Measurements from ENCODE around the gene STK11IP.
"Not testable (repeated sequence)": the region's sequence is repeated elsewhere in the genome, so short reads cannot be mapped to it uniquely, and the experiment has no call there.

Gene STK11IP

DNA sequence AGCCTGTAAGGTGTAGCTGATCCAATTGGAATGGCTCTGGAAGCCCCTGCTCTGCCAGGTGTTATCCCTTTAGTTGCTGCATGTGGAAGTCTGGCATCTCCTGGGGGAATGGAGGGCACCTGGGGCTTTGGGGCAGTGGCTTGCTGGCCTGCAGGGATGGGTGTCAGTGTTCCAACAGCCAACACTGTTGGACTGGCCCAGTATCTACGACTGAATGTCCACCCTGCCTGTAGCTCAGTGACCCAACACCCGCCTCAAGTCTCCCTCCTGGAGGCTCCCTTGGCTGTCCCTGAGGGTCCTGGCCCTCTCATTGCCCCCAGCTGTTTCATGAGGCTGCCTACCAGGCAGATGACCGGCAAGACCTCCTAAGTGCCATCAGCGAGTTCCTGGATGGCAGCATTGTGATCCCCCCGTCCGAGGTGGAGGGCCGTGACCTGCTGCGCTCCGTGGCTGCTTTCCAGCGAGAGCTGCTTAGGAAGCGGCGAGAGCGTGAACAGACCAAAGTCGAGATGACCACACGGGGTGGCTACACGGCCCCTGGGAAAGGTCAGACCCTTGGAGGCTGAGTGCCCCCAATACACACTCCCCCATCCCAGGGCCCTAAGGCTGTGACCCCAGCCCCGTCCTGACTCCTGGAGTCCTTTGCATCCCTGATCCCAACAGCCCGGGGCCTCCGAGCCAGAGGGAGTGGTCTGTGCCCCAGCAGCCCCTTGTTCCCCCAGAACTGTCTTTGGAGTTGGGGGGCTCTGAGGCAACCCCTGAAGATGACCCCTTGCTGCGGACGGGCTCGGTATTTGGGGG lies 37.5 kb downstream of the STK11IP start:
- no peak for DNase-seq

DNA sequence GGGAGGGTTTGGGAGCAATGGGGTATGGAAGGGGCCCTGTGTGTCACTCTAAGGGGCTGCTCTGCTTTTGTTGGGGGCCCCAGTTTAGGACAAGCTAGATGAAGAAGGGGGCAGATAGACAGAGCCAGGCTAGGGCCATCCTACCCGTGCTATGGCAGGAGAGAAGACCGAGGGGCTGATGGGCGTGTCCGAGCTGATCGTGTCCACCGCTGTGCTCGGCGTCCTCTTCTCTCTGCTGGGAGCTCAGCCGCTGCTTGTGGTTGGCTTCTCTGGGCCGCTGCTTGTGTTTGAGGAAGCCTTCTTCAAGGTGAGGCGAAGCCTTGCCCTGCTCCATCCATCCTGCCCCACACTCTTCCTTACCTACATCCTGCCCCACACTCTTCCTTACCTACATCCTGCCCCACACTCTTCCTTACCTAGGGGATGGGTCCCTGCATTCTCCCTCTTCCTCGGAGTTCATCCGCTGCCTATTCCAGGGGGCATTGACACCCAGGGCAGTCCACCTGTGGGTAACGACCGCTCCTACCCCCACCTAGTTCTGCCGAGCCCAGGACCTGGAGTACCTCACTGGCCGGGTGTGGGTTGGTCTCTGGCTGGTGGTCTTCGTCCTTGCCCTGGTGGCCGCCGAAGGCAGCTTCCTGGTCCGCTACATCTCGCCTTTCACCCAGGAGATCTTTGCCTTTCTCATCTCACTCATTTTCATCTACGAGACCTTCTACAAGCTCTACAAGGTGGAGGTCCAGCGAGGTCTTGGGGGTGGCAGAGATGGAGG lies 38.7 kb downstream of the STK11IP start:
- DNase-seq: no peak

DNA sequence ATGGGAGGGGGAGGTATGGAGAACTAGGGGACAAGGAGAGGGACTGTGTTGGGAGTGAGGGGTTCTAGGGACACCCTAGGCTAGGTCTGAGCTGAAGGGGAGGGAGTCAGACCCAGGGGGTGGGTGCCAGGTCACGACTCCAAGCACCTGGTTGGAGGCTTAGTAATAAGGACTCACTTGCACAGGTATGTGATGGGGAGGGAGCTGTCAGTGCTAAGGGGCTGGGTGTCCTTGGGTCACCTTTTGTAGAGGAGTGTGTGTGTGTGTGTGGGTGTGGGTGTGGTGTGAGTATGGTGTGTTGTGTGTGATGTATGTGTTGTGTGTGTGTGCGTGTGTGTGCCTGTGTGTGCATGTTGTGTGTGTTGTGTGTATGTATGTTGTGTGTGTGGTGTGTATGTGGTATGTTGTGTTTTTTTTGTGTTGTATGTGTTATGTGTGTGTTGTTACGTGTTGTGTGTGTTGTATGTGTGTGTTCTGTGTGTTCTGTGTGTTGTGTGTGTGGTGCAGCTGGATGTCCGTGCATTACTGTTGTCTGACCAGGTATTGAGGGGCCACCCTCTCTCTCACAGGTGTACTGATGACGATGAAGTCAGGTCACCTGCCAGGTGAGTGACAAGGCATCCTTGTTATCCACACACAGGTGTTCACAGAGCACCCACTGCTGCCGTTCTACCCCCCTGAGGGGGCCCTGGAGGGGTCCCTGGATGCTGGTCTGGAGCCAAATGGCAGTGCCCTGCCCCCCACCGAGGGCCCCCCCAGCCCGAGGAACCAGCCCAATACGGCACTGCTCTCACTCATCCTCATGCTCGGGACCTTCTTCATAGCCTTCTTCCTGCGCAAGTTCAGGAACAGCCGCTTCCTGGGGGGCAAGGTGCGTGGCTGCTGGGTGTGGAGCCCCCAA lies 39.5 kb downstream of the STK11IP start:
- no peak for DNase-seq

DNA sequence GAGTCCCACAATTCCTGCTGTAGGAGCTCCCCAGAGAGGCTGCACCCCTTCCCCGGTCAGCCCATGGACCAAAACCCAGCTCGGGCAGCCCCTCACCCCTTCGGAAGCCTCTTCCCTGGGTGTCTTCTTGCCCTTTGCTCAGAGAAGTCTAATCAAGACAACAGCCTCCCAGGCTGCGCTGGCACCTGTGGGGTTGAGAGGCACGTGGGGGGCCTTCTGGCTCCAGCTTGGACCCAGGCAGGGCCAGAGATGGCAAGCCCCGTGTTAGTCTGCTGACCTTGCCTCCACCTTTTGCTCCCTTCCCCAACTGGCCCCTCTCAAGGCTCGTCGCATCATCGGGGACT lies 40.2 kb downstream of the STK11IP start:
- no peak for DNase-seq

DNA sequence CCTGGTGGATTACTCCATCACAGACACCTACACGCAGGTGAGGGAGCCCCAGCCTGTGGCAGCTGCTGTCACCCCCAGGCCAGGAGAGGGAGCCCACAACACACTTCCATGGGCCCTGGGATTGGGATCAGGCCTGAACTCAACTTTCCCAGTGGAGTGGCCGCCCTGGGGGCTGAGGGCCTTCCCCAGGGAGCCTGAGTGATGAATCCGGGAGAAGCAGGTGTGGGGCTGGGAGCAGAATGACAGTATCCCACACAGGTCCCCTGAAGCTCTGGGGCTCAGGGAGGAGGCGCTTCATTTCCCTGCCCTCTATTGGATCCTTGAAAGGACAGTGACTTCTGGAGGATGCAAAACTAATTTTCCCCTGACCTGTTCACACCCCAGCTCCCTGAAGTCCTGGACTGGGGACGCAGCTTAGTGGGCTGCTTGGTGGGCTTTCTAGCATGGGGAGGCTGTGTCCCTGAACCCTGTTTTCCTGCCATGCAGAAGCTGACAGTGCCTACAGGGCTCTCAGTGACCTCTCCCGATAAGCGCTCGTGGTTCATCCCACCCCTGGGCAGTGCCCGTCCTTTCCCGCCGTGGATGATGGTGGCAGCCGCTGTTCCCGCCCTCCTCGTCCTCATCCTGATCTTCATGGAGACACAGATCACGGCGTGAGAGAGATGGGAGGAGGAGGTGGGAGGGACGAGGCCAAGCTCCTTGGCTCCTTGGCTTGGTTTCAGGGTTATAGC lies 40.7 kb downstream of the STK11IP start:
- DNase-seq: no peak

DNA sequence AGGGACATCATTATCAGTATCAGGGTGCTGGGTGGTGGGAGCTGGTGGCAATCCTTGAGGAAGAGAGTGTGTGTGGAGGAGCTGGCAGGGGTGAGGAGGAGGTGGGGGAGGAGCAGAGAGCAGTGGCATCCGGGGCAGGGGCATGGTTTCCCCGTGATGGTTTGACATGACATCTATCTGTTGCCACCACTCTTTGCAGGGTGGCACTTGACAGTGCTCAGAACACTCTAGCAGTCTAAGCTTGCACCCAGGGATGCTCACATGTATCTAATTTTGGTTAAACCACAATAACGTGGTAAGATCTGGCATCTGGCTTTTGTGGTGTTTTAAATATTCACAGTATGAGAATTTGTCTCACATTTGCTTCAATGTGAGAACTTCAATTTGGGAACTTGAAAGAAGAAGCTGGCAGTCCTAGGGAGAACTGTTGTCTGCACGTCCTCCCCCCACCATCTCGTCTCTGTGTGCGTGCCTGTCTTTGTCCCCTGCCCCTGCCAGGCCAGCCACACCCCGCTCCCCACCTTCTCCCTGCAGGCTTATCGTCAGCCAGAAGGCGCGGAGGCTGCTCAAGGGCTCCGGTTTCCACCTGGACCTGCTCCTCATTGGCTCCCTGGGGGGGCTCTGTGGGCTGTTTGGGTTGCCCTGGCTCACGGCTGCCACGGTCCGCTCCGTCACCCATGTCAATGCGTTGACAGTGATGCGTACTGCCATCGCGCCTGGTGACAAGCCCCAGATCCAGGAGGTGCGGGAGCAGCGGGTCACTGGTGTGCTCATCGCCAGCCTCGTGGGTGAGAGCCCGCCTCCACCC lies 41.5 kb downstream of the STK11IP start:
- DNase-seq: no peak

DNA sequence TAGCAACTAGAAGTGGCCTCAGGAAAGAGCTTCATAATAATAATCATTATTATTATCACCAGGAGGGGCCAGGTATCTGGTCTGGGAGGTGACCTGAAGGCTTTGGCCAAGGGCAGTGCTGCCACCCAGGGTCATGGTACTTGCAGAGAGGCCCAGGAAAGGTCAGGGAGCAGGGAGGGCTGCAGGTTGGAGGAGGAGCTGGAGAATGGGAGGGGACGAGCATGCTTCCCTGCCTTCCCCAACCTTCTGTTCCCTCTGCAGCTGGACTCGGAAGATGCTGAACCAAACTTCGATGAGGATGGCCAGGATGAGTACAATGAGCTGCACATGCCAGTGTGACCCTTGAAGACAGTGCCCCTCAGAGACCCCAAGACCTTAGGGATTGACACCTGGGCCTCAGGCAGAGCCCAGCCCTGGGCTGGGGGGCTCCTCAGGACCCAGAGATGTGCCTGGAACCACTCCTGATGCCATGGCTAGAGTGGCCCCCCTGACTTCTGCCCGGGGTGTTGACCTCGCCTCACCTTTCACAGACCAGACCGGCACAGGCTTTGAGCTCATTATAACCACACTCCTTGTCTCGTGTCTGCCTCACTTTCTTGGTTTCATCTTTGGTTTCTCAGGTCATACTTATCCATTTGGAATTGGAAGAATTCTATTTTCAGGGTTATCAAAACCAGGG lies 43.9 kb downstream of the STK11IP start:
- DNase-seq: no peak

DNA sequence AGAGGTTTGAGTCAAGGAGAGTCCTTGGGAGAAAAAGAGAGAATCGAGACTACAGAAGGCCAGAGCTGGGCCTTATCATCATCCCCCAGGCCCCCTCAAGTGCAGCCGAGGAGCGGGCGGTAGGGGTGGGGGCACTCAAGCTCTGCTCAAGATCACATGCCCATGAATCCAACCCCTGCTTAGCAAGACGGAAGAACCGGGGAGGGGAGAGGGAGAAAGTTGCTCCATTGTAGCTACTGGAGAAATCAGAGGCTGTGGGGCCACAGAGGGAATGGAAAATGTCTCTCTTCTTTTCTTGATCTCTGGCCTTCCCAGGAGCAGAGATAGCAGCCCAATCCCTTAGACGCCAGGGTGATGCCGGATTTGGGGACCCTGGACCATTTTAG lies 44.4 kb downstream of the STK11IP start:
- no peak for DNase-seq

DNA sequence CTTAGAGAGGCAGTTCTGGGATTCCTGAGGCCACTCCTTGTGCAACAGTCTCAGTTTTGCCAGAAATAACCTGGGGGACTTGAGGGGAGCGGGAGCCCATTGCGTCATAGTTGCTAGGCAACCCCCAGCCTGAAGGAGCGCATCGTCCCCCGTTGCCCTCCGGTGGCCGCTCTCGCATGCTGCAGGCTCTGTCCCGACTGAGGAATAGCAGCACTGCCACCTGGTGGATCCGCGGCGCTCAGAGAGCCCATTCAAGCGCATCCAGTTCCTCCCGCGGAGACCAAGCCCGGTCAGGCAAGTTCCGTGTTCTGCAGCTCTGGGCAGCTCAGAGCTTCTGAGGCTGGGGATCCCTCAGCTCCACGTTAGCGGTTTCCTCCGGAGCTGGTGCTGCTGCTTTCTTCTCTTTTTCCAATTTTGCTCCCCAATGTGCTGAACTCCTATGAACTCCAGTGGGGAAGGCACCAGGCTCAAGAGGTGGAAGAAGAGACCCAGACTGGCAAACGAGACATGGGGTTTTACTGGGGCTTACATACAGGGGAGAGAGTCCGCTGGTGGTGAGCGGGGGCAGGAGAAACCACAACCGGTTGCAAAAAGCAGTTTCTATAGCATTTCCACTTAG lies 44.9 kb downstream of the STK11IP start:
- peak; percentile 24 for DNase-seq

DNA sequence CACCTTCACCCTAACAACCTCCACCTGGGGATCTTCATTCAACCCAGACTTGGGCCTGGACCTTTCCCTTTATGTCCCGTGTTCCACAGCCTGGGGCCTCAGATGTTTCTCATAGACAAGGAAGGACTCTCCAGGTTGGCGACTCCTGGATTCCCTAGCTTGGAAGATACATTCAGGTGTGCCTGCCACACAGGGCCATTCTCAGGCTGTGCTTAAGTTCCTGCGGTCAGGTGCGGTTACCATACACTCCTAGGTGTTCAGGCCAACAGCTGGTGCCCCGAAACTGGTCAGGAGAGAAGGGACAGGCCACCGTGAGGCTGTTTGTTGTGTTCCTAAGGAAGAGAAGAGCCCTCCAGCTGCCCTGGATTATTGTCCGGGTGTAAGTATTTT lies 45.4 kb downstream of the STK11IP start:
- DNase-seq: no peak

DNA sequence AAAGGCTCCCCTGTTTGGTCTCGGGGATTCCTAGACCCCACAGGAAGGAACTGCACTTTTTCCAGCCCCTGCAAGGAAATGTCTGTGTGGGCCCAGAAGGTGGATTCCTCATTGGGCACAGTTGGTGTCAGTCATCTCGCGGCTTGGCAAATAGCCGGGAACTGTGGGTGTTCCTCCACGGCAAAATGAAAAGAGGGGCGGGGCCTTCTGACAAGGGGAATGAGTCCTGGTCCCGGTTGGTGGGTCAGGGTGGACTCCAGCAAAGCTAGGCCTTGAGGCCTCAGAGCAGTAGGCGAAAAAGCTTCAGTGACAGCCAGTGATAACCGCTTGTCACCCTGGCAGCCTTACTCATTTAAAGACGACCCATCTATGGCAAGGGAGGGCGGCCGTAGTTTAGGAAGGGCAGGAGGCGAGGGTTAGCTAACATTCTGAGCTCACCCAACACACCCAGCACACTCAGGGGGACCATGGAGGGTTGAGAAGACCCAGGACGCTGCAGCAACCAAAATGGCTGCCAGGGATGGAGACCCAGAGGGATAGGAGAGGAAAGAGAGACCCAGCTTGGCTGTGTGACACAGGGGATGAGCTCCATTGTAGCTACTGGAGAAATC lies 46.2 kb downstream of the STK11IP start:
- no peak for DNase-seq

DNA sequence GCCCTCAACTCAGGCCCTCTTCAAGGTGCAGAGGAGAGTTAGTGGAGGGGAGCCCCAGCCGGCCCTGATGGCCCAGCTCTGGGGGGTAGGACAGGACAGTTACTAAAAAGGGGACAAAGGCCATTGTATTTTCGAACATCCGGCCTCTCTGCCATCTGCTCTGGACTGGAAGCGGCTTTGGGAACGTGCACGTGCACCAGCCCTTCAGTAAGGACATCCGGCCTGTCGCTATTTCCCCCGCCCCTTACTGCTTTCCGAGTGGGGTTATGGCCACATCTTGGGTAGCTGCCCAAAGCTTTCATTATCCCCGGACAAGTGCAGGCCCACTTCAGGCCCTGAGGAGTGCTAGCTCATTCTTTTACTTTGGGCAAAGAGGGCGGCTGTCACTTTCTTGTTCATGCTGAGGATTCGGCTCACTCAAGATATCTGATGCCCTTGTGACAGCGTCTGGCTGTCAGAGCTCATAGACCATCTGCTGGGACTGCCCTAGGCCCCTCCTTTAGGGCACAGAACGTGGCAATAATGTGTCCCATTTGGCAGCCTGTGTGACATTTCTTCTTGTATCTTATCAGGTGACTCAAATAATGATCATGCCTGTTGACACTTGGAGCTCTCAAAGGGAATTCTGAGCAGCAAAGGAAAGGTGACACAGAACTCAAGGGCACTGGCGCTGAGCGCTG lies 47.3 kb downstream of the STK11IP start:
- DNase-seq: peak; percentile 78

DNA sequence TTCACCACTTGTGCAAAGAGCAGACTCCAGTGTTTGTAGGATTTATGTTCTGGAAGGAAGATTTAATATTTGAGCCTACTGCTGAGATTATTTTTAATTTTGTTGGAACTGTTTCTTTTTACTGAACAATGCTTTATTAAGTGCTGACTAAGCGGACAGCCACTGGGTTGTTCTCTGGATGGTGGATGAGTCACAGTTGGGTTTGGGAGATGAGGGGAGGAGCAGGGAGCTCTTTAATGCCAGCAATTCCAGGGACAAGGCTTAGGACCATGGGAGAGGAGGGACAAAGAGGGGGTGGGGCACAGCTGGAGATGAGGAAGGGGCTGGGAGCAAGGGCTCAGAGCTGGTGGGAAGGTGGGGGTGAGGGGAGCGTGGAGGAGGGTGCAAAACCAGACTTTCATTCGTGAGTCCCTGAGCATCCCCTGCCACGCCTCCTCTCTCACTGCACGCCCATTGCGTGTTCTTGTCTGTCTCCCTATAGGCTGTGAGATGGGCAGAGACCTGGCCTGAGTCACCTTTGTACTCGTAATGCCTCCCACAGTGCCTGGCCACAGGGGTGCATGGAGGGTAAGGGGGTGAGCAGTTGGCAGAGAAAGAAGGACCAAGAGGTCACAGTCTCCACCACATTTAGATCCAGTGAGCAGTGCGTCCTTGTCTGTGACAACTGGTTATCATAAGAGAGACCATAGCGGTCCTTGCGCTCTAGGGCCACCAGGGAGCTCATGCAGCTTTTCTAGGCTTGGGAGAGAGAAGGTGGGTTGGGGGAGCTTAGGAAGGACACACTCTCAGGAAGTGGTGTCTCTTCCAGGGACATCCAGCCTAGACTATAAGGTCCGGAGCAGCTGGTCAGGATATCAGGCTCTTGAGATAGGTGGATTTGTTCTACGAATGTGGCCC lies 48.2 kb downstream of the STK11IP start:
- DNase-seq: no peak

DNA sequence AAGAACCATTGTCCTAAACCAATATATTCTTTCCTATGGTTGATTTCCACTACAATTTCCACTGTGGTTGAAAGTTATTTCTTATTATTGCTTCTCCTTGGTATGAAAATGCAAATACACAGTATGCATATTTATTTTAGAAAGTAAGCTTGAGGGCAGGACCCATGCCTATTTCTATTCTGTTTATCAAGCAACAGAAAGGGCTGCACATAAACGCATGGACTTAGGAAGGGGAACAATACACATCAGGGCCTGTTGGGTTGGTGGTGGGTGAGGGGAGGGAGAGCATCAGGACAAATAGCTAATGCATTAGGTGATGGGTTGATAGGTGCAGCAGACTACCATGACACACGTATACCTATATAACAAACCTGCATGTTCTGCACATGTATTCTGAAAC lies 50.5 kb downstream of the STK11IP start:
- no peak for DNase-seq

DNA sequence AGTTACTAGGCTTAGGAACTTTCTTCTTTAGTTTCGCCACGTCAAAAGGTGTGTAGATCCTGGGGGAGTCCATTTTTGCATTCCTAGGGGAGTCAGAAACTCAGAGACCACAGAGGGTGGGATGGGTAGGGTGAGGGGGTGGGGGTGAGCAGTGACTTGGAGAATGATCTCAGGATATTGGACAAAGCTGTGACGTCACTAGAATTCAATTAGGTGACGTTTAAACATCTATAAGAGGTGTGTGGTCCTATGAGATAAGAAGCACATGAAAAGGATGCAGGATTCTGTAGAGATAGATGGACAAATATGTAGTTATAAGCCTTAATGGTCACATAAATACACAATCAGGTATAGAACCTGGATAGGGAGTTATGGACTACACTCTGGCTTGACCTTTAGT lies 51.3 kb downstream of the STK11IP start:
- no peak for DNase-seq

DNA sequence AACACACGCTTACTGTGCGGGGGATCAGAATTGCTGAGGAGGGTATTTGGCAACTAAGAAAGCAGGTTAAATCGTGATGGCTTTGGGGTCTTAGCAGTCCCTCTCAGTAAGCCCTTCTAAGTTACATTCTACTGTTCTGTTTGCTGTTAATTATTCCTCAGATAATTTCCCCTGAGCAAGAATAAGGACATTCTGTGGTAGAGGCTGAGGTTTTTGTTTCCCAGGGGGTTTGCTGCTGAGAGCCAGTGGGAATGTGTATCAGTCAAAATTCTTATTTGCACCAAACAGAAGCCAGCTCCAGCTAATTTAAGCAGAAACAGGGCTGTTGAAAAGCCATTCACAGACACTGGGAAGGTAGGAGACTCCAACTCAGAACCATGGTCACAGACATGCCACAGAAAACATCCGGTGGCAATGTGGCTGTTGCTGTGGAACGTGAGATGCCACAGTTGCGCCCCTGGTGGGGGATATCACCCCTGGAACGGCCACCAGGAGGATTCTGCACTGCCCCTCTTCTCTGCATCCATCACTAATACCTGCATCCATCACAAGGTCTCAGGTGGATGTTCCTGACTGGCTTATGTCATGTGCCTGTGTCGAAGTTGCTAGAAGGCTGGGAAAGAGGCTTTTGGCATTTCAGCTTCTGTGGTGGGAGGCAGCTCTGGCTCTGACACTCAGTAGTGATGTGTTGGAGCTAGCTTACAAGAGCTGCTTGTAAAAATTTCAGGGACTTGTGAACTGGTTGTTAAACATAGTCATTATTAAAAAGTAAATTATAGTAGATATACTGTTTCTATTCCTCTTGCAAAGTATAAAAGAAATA lies 53.0 kb downstream of the STK11IP start:
- no peak for DNase-seq

DNA sequence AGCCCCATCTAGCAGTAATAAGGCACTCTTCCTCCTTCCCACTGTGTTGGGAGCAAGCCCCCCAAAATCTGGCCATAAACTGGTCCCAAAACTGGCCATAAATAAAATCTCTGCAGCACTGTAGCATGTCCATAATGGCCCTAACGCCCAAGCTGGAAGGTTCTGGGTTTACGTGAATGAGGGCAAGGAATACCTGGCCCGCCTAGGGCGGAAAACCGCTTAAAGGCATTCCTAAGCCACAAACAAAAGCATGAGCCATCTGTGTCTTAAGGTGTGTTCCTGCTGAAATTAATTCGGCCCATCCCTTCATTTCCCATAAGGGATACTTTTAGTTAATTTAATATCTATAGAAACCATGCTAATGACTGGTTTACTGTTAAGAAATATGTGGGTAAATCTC lies 54.0 kb downstream of the STK11IP start:
- not testable (repeated sequence) for DNase-seq

DNA sequence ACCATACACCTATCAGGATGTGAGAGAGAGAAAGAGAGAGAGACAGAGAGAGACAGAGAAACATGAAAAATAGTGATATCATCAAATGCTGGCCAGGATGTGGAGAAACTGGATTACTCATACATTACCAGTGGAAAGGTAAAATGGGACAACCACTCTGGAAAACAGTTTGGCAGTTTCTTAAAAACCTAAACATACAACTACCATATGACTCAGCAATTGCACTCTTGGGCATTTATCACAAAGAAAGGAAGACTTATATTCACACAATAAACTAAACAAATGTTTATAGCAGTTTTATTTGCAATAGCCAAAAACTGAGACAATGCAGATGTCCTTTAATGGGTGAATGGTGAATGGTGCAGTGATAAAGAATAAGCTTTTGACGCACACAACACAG lies 58.9 kb downstream of the STK11IP start:
- DNase-seq: no peak
